NCI-H524 (cell line): ENCODE results near the gene PHF14.
A peak's percentile ranks its signal among the peaks of the same experiment; 100 is the strongest.
"Not testable (repeated sequence)": the region's sequence is repeated elsewhere in the genome, so short reads cannot be mapped to it uniquely, and the experiment has no call there.

Experiments used
- DNase-seq, 2 experiments: peaks; one replicate each; lab custom pipeline; 2025; lab: John Stamatoyannopoulos, UW

The PHF14 gene

GRCh38 chr7:10990748-10991147 is 17.1 kb downstream of the PHF14 start:
- DNase-seq: not testable (repeated sequence)

- DNase-seq: not testable (repeated sequence)
These were observed 22.0 kb downstream of the PHF14 start for GRCh38 chr7:10995482-10996166.

DNA sequence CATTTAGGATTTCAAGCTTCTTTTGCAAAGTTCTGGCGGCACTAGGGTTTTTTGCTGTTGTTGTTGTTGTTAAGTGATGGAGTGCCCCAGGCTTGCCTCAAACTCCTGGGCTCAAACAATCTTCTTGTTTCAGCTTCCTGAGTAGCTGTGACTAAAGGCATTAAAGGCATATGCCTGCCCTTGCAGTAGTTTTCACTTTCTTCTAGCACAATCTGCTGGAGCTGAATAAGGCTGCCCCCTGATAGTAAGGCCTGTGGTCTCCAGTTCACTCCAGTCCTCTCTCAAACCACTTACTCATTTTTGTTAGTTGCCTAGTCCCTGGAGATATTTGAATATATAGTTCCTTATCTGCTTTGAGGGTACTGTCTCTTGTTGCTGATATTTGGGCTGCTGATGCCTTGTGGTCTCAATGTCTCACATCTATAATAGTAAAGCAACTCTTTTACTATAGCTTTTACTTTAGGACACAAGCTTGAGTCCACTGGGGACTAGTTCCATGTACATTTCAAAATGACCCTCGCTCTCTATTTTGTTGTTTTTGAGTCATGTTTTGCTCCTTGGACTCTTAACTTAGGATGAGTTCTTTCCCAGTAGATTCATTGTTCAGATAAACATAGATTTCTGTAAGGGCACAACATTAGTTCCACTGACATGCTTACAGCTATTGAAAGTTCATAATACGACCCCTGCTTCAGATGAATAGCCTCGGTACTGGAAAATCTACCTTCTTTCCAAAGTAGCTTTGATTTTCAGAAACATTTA is 25.5 kb downstream of the PHF14 start:
- DNase-seq: no peak

DNA sequence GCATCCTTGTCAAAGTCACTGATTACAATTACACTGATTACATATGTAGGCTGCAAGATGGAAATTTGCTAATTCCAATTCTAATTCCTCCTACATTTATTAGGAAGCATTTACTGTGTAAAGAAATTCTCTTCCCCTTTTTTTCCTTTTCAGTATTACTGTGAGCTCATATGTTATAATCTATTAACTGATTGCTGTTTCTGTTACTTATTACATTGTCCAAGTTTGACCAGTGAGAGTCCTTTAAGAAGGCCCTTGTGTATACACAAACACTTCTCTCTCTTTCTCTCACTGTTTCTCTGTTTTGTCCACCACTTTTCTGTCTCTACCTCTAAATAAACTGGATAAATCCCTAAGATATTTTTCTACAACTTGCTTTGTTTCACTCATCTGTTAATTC is 31.5 kb downstream of the PHF14 start:
- no peak for DNase-seq

- no peak for DNase-seq
These were observed 32.6 kb downstream of the PHF14 start for GRCh38 chr7:11006291-11006690.

DNA sequence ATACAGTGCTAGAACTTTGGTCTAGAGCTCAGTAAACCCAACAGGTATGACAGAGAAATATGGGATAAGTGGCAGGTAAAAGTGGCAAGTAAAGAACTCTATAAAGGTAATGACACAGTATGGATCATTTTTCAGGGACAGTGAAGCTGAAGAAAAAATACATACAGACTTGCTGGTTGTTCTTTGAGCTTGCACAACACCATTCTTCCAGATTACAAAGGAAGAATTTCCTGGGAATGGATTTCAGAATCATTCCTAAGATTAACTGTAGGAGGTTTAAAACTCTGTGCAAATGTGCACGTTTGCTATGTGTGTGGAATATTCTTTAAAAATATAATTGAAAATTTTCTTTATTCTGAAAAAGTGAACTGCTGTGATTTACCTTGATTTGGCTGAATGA is 36.0 kb downstream of the PHF14 start:
- DNase-seq: no peak

- peak in 1 of 2 experiments; percentile 11 for DNase-seq
These were observed 47.8 kb downstream of the PHF14 start for GRCh38 chr7:11021468-11021867.

- no peak for DNase-seq
These were observed 53.0 kb downstream of the PHF14 start for GRCh38 chr7:11026452-11027359.

DNA sequence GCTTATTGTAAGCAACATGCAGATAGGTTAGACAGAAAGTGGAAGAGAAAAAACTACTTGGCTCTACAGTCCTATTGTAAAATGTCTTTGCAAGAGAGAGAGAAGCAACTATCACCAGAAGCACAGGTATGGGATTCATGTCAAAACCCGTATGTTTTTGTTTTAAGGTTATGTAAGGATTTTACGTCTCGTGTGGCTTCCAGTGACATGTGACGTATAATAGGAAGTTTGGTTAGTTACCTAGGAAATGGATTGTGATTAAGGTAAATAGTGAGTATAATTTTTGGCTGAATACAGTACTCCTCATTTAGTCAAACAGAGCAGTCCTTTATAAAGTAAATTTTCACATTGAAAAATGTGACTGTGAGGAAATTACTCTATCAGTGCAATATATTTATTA is 62.0 kb downstream of the PHF14 start:
- DNase-seq: no peak

- DNase-seq: no peak
These were observed 66.3 kb downstream of the PHF14 start for GRCh38 chr7:11039974-11040373.

- DNase-seq: no peak
These were observed 80.4 kb downstream of the PHF14 start for GRCh38 chr7:11054033-11054432.

- no peak for DNase-seq
These were observed 87.2 kb downstream of the PHF14 start for GRCh38 chr7:11060893-11061292.

GRCh38 chr7:11062110-11062509 is 88.4 kb downstream of the PHF14 start:
- DNase-seq: no peak

DNA sequence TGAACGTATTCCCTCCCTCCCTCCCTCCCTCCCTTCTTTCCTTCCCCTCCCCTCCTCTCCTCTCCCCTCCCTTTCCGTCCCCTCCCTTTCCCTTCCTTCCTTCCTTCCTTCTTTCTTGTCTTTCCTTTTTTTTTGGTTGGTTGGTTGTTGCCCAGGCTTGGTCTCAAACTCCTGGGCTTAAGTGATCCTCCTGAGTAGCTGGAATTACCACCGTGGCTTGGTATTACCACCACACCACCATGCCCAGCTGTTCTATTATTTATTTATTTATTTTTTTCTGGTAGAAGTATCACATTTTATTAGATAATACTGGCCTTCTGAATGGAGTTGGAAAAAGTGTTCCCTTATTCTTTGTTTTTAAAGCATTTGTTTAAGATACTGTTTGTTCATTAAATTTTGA is 95.9 kb downstream of the PHF14 start:
- DNase-seq: no peak

DNA sequence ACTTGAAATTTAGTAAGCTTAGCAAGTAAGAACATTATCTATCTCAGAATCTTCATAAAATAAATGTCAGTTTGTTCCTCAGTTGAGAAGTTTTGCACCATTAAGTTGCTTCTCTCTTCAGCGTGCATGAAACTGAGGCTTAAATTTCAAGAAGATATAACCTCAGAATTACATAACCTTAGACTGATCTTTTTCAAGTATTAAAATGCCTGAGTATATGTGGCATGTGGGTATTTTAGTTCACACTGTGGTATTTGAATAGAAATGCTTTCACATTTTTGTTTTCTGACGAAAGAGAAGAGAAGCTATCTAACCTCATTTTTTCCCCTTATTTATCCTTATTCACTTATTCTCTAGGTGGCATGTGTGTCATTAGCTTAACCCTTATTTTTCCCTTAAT is 104.1 kb downstream of the PHF14 start:
- DNase-seq: no peak

DNA sequence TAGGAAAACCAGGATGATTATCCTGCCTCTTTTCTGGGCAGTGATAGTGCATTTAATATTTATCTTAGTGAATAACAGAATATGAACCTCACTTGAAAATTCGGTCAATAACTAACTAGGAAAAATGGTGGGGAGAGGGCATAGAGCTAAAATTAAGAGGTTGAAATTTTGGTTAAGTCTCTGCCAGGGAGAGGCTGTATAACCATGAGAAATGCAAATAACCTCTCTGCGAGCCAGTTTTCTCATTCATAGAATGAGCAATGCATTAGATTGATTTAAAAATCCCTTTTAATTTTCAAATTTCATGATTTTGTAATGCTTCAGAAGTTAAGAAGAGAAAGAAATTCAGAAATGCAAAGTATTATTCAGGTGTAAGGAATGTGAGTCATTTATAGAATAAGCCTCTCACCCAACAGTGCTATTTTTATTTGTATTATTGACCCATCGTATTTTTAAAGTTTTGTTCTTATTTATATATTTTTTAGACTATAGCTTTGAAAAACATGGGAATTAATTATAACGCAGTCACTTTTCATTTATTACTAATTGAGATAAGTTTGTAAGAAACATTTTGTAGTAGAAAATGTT is 104.7 kb downstream of the PHF14 start:
- DNase-seq: no peak

- no peak for DNase-seq
These were observed 106.2 kb downstream of the PHF14 start for GRCh38 chr7:11079907-11080306.

- DNase-seq: no peak
These were observed 108.4 kb downstream of the PHF14 start for GRCh38 chr7:11082121-11082520.

DNA sequence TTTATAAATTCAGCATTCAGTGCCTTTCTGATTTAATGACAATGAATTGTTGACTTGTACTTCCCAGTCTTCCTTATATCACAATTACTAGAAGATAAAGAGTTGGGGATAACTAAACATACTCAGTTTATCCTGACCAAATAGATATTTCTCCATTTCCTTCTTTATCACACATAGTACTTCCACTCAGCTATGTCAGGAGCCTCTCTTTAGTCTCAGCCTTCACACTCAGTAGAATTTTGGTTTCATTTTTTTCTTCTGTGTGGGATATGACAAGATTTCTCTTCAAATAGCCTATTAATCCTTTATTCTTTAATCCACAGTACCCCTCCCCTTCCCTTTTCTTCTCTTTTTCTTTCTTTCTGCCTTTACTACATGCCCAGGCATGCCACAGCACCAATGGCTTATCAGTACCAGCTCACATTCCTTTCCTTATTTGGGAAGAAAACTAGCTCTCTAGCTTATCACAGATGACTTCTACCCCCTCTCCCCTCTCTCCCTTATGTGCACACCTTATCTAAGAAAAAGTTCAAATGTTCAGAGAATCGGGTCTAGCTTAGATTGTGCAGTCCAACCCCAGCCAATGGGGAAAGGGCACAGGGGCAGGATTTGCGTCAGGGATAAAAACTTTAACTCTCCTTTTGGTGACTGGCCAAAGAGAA is 109.0 kb downstream of the PHF14 start:
- DNase-seq: no peak

DNA sequence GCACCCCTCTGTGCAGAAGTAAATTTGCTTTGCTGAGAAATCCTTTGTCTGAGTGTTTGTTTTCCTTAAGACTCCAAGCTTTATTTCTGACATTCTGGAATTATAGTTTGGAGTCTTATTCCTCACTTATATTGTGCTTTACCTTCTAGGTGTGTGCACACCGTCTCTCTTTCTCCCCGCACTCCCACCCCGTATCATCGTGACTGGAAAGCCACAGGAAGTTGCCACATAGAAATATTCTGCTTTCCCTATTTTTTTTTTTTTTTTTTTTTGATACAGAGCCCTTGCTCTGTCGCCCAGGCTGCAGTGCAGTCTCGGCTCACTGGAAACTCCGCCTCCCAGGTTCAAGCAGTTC is 109.5 kb downstream of the PHF14 start:
- DNase-seq: no peak

DNA sequence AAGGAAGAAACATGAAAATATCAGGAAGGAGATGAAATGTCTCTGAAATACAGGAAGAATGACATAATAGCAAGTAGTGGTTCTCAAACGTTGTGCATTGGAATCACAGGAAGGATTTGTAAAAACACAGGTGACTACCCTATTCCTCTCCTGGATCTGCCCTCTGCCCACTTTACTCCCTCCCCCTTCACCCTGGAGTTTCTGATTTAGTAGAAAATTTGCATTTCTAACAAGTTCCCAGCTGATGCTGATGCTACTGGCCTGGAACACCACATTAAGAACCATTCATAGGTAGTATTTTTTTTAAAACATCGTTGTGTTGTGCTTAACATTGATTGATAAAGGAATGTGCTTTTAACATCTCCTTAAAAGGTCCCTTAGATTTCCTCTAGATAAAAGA is 130.9 kb downstream of the PHF14 start:
- DNase-seq: no peak

- no peak for DNase-seq
These were observed 136.0 kb downstream of the PHF14 start for GRCh38 chr7:11109659-11110058.
